CD4-positive, alpha-beta memory T cell (primary cell): ENCODE results near the gene PTPRG. TPM values are rescaled to one million over a fixed set of nuclear protein-coding genes. Genes with fewer than 3 reads are reported as not detected.

Experiments used
- CTCF ChIA-PET: fragments of 350-600 bp; sonication (Branson Sonifier 250); formaldehyde crosslinking; loops from one replicate; lab custom pipeline; 2021; ENCODE audit warnings: inconsistent platforms; ENCODE audit not compliant: partially characterized antibody; lab: Charles Lee
- POLR2A ChIA-PET: fragments of 350-600 bp; sonication (Branson Sonifier 250); formaldehyde crosslinking; loops from one replicate; lab custom pipeline; 2021; ENCODE audit not compliant: partially characterized antibody; lab: Charles Lee
- DNase-seq, 5 donors: peaks; one replicate each; pipeline versions ENCODE4 v3.0.0 to v3.0.0-alpha.2; 2020 to 2022; ENCODE audit warnings: mixed read lengths in 1 of 5
- H3K27ac ChIP-seq: one replicate; pipeline ENCODE4 v1.7.0; 2013; ENCODE audit warnings: low read depth, low read length
- H3K27me3 ChIP-seq: 2 replicates; pipeline ENCODE4 v1.7.0; 2013; ENCODE audit warnings: mild to moderate bottlenecking, low read length, moderate library complexity; ENCODE audit not compliant: insufficient read depth
- H3K36me3 ChIP-seq: 2 replicates; pipeline ENCODE4 v1.7.0; 2013; ENCODE audit warnings: mild to moderate bottlenecking, low read length, moderate library complexity; ENCODE audit not compliant: insufficient read depth
- H3K4me1 ChIP-seq: 2 replicates; pipeline ENCODE4 v1.7.0; 2013; ENCODE audit warnings: mild to moderate bottlenecking, low read length, moderate library complexity; ENCODE audit not compliant: insufficient read depth
- H3K4me3 ChIP-seq, 2 donors: one replicate each; pipeline ENCODE4 v1.7.0; 2013; ENCODE audit warnings: low read length in 2 of 2, mild to moderate bottlenecking in 1 of 2
- H3K9me3 ChIP-seq, 2 donors: one replicate each; pipeline ENCODE4 v1.7.0; 2013; ENCODE audit warnings: low read length in 2 of 2, control low read depth in 1 of 2; ENCODE audit not compliant: control insufficient read depth in 1 of 2
- H3K27ac Mint-ChIP-seq, 7 donors: one replicate each; pipeline ENCODE4 v1.8.0; 2020 to 2021; ENCODE audit warnings: mixed read lengths in 7 of 7, mild to moderate bottlenecking in 6 of 7, inconsistent platforms in 3 of 7, moderate library complexity in 3 of 7
- H3K27me3 Mint-ChIP-seq, 2 donors: one replicate each; pipeline ENCODE4 v1.8.0; 2020 to 2021; ENCODE audit warnings: mixed read lengths in 2 of 2
- H3K36me3 Mint-ChIP-seq, 2 donors: one replicate each; pipeline ENCODE4 v1.8.0; 2020 to 2021; ENCODE audit warnings: mixed read lengths in 2 of 2, inconsistent platforms in 1 of 2, mild to moderate bottlenecking in 1 of 2
- H3K4me1 Mint-ChIP-seq, 4 donors: one replicate each; pipeline ENCODE4 v1.8.0; 2020 to 2021; ENCODE audit warnings: mixed read lengths in 4 of 4, mild to moderate bottlenecking in 1 of 4
- H3K4me3 Mint-ChIP-seq, 8 donors: one replicate each; pipeline ENCODE4 v1.8.0; 2020 to 2021; ENCODE audit warnings: mixed read lengths in 8 of 8, mild to moderate bottlenecking in 7 of 8, moderate library complexity in 6 of 8, inconsistent platforms in 3 of 8
- H3K9me3 Mint-ChIP-seq, 8 donors: one replicate each; pipeline ENCODE4 v1.8.0; 2020 to 2021; ENCODE audit warnings: mixed read lengths in 8 of 8, mild to moderate bottlenecking in 5 of 8, inconsistent platforms in 3 of 8, moderate library complexity in 1 of 8
- intact Hi-C: fragments of 100-400 bp; cut with micrococcal nuclease; formaldehyde crosslinking; loops from one replicate; pipeline ENCODE4 v1.15.1; 2023
- polyA plus RNA-seq, 2 donors: library from polyadenylated mRNA; unstranded; fragments of 300-500 nt; fragmentation: Illumina TruSeq; gene quantifications; one replicate each; pipeline ENCODE4 v1.2.3, GENCODE V29; 2021
- total RNA-seq, 2 experiments: library from RNA; stranded (reverse); gene quantifications; one replicate each; pipeline ENCODE4 v1.2.3, GENCODE V29; 2021

PTPRG gene
- total and polyA plus RNA-seq, 4 experiments from 2014 or later, result not detected

GRCh38 chr3:62201438-62202035 lies 640.2 kb downstream of the PTPRG start:
- intact Hi-C loops, result no loop called here
- Histone ChIP-seq H3K9me3 (no peaks in the 10 kb centered on the region), H3K27ac (no peak overlapping the region), H3K36me3 (no peaks in the 10 kb centered on the region), H3K27me3 (no peaks in the 10 kb centered on the region), H3K4me1 (no peaks in the 10 kb centered on the region), H3K4me3 (no peak overlapping the region)
- peaks cover 0 to 2% of the 10 kb centered on the region in 2 donors for H3K27me3 Mint-ChIP-seq
- ChIA-PET CTCF (interaction anchor here (1.3 to 6.6 kb wide), 5 partner anchors 11 to 1619 kb away, joined by 3 to 50 read pairs (median 5); partner anchors contain the start of gene C3orf49), POLR2A (no interaction called here)
- H3K9me3 Mint-ChIP-seq, result no peaks in the 10 kb centered on the region
- no peak overlapping the region for H3K4me3 Mint-ChIP-seq
- H3K27ac Mint-ChIP-seq, result no peak overlapping the region
- no peaks in the 10 kb centered on the region for H3K36me3 Mint-ChIP-seq
- no peaks in the 10 kb centered on the region for H3K4me1 Mint-ChIP-seq
- DNase-seq, result no peak

GRCh38 chr3:62203152-62203551 lies 641.8 kb downstream of the PTPRG start:
- no peak overlapping the region for H3K27ac ChIP-seq
- peaks cover 0 to 2% of the 10 kb centered on the region in 2 donors for H3K27me3 Mint-ChIP-seq
- H3K4me3 ChIP-seq, result no peak overlapping the region
- H3K27me3 ChIP-seq, result no peaks in the 10 kb centered on the region
- DNase-seq, result no peak
- POLR2A ChIA-PET, result no interaction called here
- H3K9me3 ChIP-seq, result no peaks in the 10 kb centered on the region
- H3K9me3 Mint-ChIP-seq, result no peaks in the 10 kb centered on the region
- CTCF ChIA-PET, result interaction anchor here (1.0 to 6.6 kb wide), 2 partner anchors 9 to 14 kb away, joined by 3 to 50 read pairs; no protein-coding TSS in a partner anchor
- no peaks in the 10 kb centered on the region for H3K36me3 ChIP-seq
- H3K4me3 Mint-ChIP-seq, result no peak overlapping the region
- H3K27ac Mint-ChIP-seq, result no peak overlapping the region
- no peaks in the 10 kb centered on the region for H3K36me3 Mint-ChIP-seq
- no peaks in the 10 kb centered on the region for H3K4me1 Mint-ChIP-seq
- H3K4me1 ChIP-seq, result no peaks in the 10 kb centered on the region
- intact Hi-C loops, result no loop called here

GRCh38 chr3:62203561-62203960 lies 642.2 kb downstream of the PTPRG start:
- intact Hi-C loops, result no loop called here
- Mint-ChIP-seq H3K4me1 (no peaks in the 10 kb centered on the region), H3K4me3 (no peak overlapping the region), H3K27ac (no peak overlapping the region), H3K27me3 (peaks cover 0 to 2% of the 10 kb centered on the region in 2 donors), H3K36me3 (no peaks in the 10 kb centered on the region), H3K9me3 (no peaks in the 10 kb centered on the region)
- ChIA-PET CTCF (interaction anchor here (1.0 to 1.3 kb wide), 2 partner anchors 9 to 1615 kb away, joined by 3 read pairs; no protein-coding TSS in a partner anchor), POLR2A (no interaction called here)
- no peak overlapping the region for H3K4me3 ChIP-seq
- H3K4me1 ChIP-seq, result no peaks in the 10 kb centered on the region
- no peak for DNase-seq
- no peaks in the 10 kb centered on the region for H3K27me3 ChIP-seq
- no peak overlapping the region for H3K27ac ChIP-seq
- H3K36me3 ChIP-seq, result no peaks in the 10 kb centered on the region
- H3K9me3 ChIP-seq, result no peaks in the 10 kb centered on the region

- intact Hi-C loops, result no loop called here
- Mint-ChIP-seq H3K4me3 (no peak overlapping the region), H3K4me1 (peaks cover 0 to 2% (median 0%) of the 10 kb centered on the region in 4 donors), H3K27me3 (no peaks in the 10 kb centered on the region), H3K36me3 (no peaks in the 10 kb centered on the region), H3K9me3 (no peaks in the 10 kb centered on the region), H3K27ac (no peak overlapping the region)
- H3K9me3 ChIP-seq, result no peaks in the 10 kb centered on the region
- H3K27ac ChIP-seq, result no peak overlapping the region
- H3K36me3 ChIP-seq, result no peaks in the 10 kb centered on the region
- no peaks in the 10 kb centered on the region for H3K27me3 ChIP-seq
- DNase-seq, result no peak
- no peak overlapping the region for H3K4me3 ChIP-seq
- ChIA-PET POLR2A (no interaction called here), CTCF (interaction anchor here (0.6 to 1.4 kb wide), 4 partner anchors 9 to 97 kb away, joined by 3 to 4 read pairs (median 3); no protein-coding TSS in a partner anchor)
- H3K4me1 ChIP-seq, result no peaks in the 10 kb centered on the region
Observed at GRCh38 chr3:62207197-62207596, 645.8 kb downstream of the PTPRG start.

- Mint-ChIP-seq H3K27ac (no peak overlapping the region), H3K9me3 (no peaks in the 10 kb centered on the region), H3K27me3 (no peaks in the 10 kb centered on the region), H3K4me3 (no peak overlapping the region), H3K36me3 (no peaks in the 10 kb centered on the region), H3K4me1 (peaks cover 0 to 2% (median 0%) of the 10 kb centered on the region in 4 donors)
- H3K36me3 ChIP-seq, result no peaks in the 10 kb centered on the region
- no peak for DNase-seq
- ChIA-PET CTCF (no interaction called here), POLR2A (no interaction called here)
- no peak overlapping the region for H3K27ac ChIP-seq
- intact Hi-C loops, result no loop called here
- H3K4me3 ChIP-seq, result no peak overlapping the region
- H3K9me3 ChIP-seq, result no peaks in the 10 kb centered on the region
- H3K4me1 ChIP-seq, result no peaks in the 10 kb centered on the region
- no peaks in the 10 kb centered on the region for H3K27me3 ChIP-seq
Observed at GRCh38 chr3:62208385-62208784, 647.0 kb downstream of the PTPRG start.

GRCh38 chr3:62209101-62209500 lies 647.7 kb downstream of the PTPRG start:
- intact Hi-C loops, result no loop called here
- H3K9me3 ChIP-seq, result no peaks in the 10 kb centered on the region
- H3K4me1 Mint-ChIP-seq, result peaks cover 0 to 2% (median 0%) of the 10 kb centered on the region in 4 donors
- H3K9me3 Mint-ChIP-seq, result no peaks in the 10 kb centered on the region
- H3K36me3 Mint-ChIP-seq, result no peaks in the 10 kb centered on the region
- H3K36me3 ChIP-seq, result no peaks in the 10 kb centered on the region
- no peak overlapping the region for H3K4me3 Mint-ChIP-seq
- H3K27ac Mint-ChIP-seq, result no peak overlapping the region
- no peak for DNase-seq
- H3K4me3 ChIP-seq, result no peak overlapping the region
- ChIA-PET POLR2A (no interaction called here), CTCF (no interaction called here)
- H3K27me3 Mint-ChIP-seq, result no peaks in the 10 kb centered on the region
- no peaks in the 10 kb centered on the region for H3K4me1 ChIP-seq
- H3K27ac ChIP-seq, result no peak overlapping the region
- no peaks in the 10 kb centered on the region for H3K27me3 ChIP-seq

GRCh38 chr3:62210011-62210410 lies 648.6 kb downstream of the PTPRG start:
- POLR2A ChIA-PET, result no interaction called here
- Histone ChIP-seq H3K9me3 (no peaks in the 10 kb centered on the region), H3K27me3 (no peaks in the 10 kb centered on the region), H3K36me3 (no peaks in the 10 kb centered on the region), H3K4me3 (no peak overlapping the region), H3K4me1 (no peaks in the 10 kb centered on the region), H3K27ac (no peak overlapping the region)
- intact Hi-C loops, result no loop called here
- no peaks in the 10 kb centered on the region for H3K9me3 Mint-ChIP-seq
- H3K36me3 Mint-ChIP-seq, result no peaks in the 10 kb centered on the region
- peaks cover 0 to 2% (median 0%) of the 10 kb centered on the region in 4 donors for H3K4me1 Mint-ChIP-seq
- CTCF ChIA-PET, result no interaction called here
- DNase-seq, result no peak
- peaks cover 0 to 3% of the 10 kb centered on the region in 2 donors for H3K27me3 Mint-ChIP-seq
- H3K4me3 Mint-ChIP-seq, result no peak overlapping the region
- no peak overlapping the region for H3K27ac Mint-ChIP-seq
